Liver (tissue), 3 donors: Measurements from ENCODE around the gene ZER1.

ENCODE experiments used
- GABPA ChIP-seq, 2 donors: IDR thresholded peaks in 1 of 2; conservative IDR thresholded peaks in 1 of 2; 2 replicates each; pipeline ENCODE4 v1.6.1; 2016; ENCODE audit warnings: antibody characterized with exemption in 2 of 2, mild to moderate bottlenecking in 1 of 2, moderate library complexity in 1 of 2
- RAD21 ChIP-seq, 2 donors: IDR thresholded peaks; 2 replicates each; pipeline ENCODE4 v1.6.1; 2016; ENCODE audit warnings: antibody characterized with exemption in 2 of 2, mild to moderate bottlenecking in 2 of 2
- RXRA ChIP-seq, 2 donors: IDR thresholded peaks; 2 replicates each; pipeline ENCODE4 v1.6.1; 2017 to 2018; ENCODE audit warnings: antibody characterized with exemption in 2 of 2, mild to moderate bottlenecking in 1 of 2
- SP1 ChIP-seq: IDR thresholded peaks from 2 replicates; pipeline ENCODE4 v1.6.1; 2018; ENCODE audit warnings: antibody characterized with exemption, mild to moderate bottlenecking
- TAF1 ChIP-seq: conservative IDR thresholded peaks from 2 replicates; pipeline ENCODE4 v1.6.1; 2016; ENCODE audit warnings: antibody characterized with exemption, mild to moderate bottlenecking
- YY1 ChIP-seq: IDR thresholded peaks from 2 replicates; pipeline ENCODE4 v1.6.1; 2016; ENCODE audit warnings: antibody characterized with exemption, mild to moderate bottlenecking
- TF ChIP-seq, protein P1 (sequence below): fragments of 150-350 bp; IDR thresholded peaks from 2 replicates; pipeline ENCODE4 v1.5.1; 2017; ENCODE audit warnings: improper control_type of control experiment, low read depth, low read length; ENCODE audit not compliant: missing input control
- TF ChIP-seq, protein P2 (sequence below): IDR thresholded peaks from 2 replicates; pipeline ENCODE4 v1.6.1; 2016; ENCODE audit warnings: antibody characterized with exemption, mild to moderate bottlenecking
- TF ChIP-seq, protein P3 (sequence below): IDR thresholded peaks from 2 replicates; pipeline ENCODE4 v1.6.1; 2016; ENCODE audit warnings: antibody characterized with exemption
- TF ChIP-seq, protein P4 (sequence below): IDR thresholded peaks from 2 replicates; pipeline ENCODE4 v1.6.1; 2016; ENCODE audit warnings: antibody characterized with exemption
- donor health status: healthy.
- donor health status: healthy.

DNA sequence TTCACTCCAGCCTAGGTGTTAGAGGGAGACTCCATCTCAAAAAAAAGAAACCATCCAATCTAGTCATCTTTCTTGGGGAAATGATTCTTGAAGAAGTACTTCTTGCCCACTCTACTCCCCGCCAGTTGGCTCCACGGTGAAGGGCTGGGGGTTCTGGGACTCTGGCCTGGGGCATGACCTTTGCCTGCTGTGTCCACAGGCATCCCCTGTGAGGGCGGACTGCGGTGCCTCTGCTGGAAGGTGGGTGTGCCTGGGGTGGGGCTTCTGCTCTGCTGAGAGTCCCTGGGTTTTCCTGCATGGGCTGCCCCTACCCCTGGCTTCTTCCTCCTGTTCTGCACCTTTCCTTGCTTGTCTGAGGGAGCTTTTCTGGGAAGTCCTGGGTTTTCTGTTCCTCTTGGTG lies 18.8 kb upstream of the ZER1 start:
- TF ChIP-seq, protein P1, sequence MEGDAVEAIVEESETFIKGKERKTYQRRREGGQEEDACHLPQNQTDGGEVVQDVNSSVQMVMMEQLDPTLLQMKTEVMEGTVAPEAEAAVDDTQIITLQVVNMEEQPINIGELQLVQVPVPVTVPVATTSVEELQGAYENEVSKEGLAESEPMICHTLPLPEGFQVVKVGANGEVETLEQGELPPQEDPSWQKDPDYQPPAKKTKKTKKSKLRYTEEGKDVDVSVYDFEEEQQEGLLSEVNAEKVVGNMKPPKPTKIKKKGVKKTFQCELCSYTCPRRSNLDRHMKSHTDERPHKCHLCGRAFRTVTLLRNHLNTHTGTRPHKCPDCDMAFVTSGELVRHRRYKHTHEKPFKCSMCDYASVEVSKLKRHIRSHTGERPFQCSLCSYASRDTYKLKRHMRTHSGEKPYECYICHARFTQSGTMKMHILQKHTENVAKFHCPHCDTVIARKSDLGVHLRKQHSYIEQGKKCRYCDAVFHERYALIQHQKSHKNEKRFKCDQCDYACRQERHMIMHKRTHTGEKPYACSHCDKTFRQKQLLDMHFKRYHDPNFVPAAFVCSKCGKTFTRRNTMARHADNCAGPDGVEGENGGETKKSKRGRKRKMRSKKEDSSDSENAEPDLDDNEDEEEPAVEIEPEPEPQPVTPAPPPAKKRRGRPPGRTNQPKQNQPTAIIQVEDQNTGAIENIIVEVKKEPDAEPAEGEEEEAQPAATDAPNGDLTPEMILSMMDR, result no peak
- TF ChIP-seq, protein P2, sequence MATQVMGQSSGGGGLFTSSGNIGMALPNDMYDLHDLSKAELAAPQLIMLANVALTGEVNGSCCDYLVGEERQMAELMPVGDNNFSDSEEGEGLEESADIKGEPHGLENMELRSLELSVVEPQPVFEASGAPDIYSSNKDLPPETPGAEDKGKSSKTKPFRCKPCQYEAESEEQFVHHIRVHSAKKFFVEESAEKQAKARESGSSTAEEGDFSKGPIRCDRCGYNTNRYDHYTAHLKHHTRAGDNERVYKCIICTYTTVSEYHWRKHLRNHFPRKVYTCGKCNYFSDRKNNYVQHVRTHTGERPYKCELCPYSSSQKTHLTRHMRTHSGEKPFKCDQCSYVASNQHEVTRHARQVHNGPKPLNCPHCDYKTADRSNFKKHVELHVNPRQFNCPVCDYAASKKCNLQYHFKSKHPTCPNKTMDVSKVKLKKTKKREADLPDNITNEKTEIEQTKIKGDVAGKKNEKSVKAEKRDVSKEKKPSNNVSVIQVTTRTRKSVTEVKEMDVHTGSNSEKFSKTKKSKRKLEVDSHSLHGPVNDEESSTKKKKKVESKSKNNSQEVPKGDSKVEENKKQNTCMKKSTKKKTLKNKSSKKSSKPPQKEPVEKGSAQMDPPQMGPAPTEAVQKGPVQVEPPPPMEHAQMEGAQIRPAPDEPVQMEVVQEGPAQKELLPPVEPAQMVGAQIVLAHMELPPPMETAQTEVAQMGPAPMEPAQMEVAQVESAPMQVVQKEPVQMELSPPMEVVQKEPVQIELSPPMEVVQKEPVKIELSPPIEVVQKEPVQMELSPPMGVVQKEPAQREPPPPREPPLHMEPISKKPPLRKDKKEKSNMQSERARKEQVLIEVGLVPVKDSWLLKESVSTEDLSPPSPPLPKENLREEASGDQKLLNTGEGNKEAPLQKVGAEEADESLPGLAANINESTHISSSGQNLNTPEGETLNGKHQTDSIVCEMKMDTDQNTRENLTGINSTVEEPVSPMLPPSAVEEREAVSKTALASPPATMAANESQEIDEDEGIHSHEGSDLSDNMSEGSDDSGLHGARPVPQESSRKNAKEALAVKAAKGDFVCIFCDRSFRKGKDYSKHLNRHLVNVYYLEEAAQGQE, result no peak
- TF ChIP-seq YY1, result no peak
- TF ChIP-seq SP1, result no peak
- TF ChIP-seq, protein P3, sequence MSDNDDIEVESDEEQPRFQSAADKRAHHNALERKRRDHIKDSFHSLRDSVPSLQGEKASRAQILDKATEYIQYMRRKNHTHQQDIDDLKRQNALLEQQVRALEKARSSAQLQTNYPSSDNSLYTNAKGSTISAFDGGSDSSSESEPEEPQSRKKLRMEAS, result no peak
- no peak for TF ChIP-seq RAD21 (IDR thresholded peaks at IDR 0.05)
- TF ChIP-seq TAF1, result no peak
- TF ChIP-seq, protein P4, sequence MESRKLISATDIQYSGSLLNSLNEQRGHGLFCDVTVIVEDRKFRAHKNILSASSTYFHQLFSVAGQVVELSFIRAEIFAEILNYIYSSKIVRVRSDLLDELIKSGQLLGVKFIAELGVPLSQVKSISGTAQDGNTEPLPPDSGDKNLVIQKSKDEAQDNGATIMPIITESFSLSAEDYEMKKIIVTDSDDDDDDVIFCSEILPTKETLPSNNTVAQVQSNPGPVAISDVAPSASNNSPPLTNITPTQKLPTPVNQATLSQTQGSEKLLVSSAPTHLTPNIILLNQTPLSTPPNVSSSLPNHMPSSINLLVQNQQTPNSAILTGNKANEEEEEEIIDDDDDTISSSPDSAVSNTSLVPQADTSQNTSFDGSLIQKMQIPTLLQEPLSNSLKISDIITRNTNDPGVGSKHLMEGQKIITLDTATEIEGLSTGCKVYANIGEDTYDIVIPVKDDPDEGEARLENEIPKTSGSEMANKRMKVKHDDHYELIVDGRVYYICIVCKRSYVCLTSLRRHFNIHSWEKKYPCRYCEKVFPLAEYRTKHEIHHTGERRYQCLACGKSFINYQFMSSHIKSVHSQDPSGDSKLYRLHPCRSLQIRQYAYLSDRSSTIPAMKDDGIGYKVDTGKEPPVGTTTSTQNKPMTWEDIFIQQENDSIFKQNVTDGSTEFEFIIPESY, result no peak
- no peak for TF ChIP-seq RXRA (IDR thresholded peaks at IDR 0.05)
- TF ChIP-seq GABPA (IDR thresholded peaks at IDR 0.05 in 1 of 2, conservative IDR thresholded peaks at IDR 0.05 in 1 of 2), result no peak
